GM19328 (cell line): Measurements from ENCODE around the gene TUBE1.
A peak's percentile ranks its signal among the peaks of the same experiment; 100 is the strongest.
"Not testable (repeated sequence)": the region's sequence is repeated elsewhere in the genome, so short reads cannot be mapped to it uniquely, and the experiment has no call there.

Experiments
- ATAC-seq: cut with Tn5 transposase; IDR thresholded peaks from one replicate; pipeline ENCODE4 v1.9.1; 2021; ENCODE audit warnings: mild to moderate bottlenecking, moderate library complexity; ENCODE audit not compliant: unreplicated experiment

TUBE1 gene

DNA sequence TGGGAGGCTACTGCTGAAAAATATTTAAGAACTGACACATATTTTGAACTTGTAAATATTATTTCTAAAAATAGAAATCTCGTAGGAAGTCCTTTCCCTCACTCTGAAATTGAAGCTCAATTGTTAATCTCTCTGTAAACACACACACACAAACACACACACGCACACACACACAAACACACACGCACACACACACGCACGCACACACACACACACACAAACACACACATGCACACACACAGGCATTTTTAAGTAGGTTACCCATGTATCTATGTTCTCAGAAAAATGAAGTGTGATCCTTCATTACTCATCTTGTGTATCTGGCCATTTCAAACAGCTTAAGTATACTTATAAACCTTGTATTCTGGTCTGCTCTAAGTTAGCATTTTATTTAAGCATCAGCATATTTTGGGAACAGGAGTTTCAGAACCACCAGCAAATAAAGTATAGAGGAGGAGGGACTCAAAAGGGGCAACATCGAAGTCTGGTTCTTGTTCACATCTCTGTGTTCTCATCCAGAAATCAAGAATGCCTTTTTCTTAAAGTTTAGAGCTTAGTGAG, 21.8 kb downstream of the TUBE1 start:
- no peak for ATAC-seq

DNA sequence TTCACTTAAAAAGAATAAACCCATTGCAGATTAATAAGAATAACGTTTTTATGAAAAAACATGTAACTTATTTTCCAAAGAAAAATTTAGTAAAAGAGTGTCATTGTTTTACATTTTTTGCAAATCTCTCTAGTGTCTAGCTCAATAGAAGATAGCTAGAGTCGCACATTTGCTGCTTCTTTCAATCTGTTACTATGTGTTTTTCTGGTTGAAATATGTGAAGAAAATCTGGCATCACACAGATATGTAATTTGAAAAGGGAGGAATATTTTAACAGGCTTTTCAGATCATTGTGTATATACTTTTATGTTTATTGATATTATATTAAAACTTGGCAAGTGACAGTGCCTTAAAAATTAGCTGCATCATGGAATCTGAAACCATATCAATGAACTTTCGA, 24.3 kb downstream of the TUBE1 start:
- no peak for ATAC-seq

- ATAC-seq, result no peak
Measured at GRCh38 chr6:112061605-112062004, 25.7 kb downstream of the TUBE1 start.

GRCh38 chr6:112058243-112059032, 28.8 kb downstream of the TUBE1 start:
- ATAC-seq, result no peak

DNA sequence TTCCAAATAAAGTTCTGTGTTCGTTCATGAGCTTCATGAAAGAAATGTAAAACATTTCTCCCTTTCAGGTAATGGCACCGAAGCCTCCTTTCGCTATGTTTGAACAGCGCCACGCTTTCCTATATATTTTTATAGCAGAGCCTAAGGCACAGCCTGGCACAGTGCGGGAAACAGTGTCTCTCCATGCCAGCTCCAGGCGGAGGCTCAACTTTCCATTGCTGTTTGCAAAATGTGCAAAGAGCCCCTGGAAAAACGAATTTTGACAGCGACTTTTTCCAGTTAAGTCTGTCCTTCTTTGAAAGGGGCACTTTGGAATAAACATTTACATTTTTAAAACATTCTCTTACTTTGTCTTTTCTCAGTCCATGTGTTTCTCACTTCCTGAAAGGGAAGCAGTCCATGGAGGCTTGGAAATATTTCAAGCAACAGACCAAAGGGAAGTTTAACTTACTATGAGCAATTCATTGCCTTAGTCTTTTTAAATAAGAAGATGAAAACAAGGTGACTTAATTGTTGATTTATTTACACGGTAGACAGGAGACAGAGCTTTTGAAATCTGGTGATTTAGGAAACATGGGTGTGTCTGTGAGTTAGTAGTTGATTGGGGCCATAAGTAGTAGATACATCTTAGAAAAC, 32.6 kb downstream of the TUBE1 start:
- ATAC-seq, result no peak

- ATAC-seq, result no peak
Measured at GRCh38 chr6:112054001-112054400, 33.3 kb downstream of the TUBE1 start, which contains the start of gene CCN6. Gene CCN6, plus strand, starts transcription at chr6:112054104. Its CDS starts 254 bp downstream, at chr6:112054358.

- not testable (repeated sequence) for ATAC-seq
Measured at GRCh38 chr6:112051251-112051740, 36.0 kb downstream of the TUBE1 start.

GRCh38 chr6:112050429-112050828, 36.9 kb downstream of the TUBE1 start:
- no peak for ATAC-seq

DNA sequence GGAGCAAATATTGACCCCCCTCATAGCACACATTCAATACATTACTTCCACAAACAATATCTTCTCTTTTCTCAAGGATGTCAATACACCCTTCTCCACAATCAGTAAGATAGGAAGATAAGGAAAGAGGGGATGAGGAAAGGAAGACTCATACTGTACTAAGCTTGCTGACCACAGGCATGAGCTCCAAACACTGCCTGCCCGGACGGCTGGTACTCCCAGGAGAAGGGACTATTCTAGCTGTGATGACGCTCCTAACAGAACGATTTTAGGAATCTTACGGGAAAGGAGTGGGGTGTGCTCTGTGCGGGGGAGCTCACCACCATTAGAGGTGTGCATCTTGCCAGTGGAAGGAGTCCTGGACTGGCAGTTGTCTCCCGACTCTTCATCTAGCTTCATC, 37.3 kb downstream of the TUBE1 start:
- ATAC-seq, result no peak

GRCh38 chr6:112049026-112049799, 38.1 kb downstream of the TUBE1 start:
- no peak for ATAC-seq

GRCh38 chr6:112047523-112047922, 39.8 kb downstream of the TUBE1 start:
- not testable (repeated sequence) for ATAC-seq

- no peak for ATAC-seq
Measured at GRCh38 chr6:112044856-112045255, 42.4 kb downstream of the TUBE1 start.

- ATAC-seq, result no peak
Measured at GRCh38 chr6:112044196-112044595, 43.1 kb downstream of the TUBE1 start.

DNA sequence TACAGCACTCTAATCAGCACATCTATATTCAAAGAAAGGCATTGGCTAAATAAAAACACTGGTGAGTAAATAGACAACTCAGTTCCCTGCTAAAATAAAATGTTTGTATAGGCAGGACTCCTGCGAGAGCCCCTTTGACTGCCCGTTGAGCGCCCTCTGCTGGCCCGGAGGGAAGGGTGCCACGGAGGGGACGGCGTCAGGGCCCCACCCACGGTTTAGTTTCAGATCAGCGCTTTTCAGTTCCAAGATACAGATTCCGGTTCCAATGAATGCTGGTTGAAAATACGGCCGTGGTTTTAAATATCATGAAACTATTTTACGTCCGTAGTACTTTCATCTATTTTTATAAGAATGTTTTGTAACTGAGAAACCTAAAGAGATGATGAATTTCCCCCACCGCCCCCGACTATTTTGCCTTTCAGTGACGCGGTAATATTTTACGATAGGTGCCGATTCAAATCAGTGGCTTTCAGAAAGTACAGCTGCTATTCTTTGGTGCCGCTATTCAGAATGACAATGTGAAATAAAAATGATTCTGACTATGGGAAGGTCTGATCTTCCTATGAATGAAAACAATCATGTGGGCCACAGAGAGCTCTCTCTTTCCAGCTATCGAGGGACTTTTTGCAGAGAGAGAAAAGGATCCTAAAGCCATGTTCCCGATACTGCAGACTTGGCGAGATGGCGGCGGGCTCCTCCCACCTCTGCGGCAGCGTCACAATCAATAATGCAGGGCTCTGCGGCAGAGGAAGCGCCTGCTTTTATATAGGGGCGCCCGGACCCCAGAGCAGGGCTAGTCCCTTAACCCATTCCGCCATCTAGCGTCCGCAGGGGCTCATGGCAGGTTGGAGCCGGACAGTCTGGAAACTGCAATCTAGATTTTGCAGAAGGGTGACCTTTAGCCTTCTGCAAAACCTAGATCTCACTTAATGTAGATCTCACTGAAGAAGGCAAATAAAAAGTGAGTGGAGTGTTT, 44.0 kb downstream of the TUBE1 start:
- ATAC-seq, result peak; percentile 88

- no peak for ATAC-seq
Measured at GRCh38 chr6:112041535-112041934, 45.7 kb downstream of the TUBE1 start.

DNA sequence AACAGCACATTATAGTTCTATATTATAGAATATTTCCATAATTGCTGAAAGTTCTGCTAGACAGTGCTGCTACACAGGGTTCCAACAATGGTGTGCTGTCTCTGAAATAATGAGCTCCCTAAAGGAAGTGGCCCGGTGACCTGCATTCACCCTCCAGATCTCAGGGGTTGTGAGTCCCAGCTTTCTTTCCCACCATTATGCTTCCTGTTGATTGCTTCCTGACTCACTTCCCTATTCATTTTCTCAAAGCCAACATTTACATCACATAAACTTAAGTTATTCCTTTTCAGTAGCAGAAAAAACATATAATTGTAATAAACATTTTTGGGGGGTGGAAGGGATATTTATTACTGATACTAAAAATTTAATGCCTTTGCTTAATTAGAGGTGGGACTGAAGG, 46.3 kb downstream of the TUBE1 start:
- no peak for ATAC-seq

- no peak for ATAC-seq
Measured at GRCh38 chr6:112039431-112039770, 47.9 kb downstream of the TUBE1 start.

- no peak for ATAC-seq
Measured at GRCh38 chr6:112038756-112039430, 48.4 kb downstream of the TUBE1 start.

DNA sequence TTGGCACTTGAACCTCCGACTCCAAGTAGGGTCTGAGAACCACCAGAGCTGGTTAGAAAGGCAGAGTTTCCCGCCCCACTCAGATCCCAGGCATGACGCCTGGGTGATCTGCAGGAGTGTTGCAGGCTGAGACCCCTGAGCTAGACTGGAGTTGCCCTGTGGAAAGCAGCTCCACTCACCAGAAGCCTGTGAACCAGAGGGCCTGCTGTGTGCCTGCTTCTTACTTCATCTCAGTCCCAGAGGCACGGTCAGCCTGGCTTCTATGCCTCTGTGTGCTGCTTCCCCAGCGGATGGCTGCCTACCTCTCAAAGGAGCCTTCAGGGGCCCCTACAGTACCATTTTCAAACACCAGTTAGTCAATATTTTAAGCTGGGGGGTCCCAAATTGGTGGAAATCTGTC, 49.0 kb downstream of the TUBE1 start:
- no peak for ATAC-seq
